ENCODE data around the gene CHCHD10. TPM values are rescaled to one million over a fixed set of nuclear protein-coding genes. Genes with fewer than 3 reads are reported as not detected.

Gene CHCHD10
- polyA plus RNA-seq, 1 experiment = 22.1 TPM

DNA sequence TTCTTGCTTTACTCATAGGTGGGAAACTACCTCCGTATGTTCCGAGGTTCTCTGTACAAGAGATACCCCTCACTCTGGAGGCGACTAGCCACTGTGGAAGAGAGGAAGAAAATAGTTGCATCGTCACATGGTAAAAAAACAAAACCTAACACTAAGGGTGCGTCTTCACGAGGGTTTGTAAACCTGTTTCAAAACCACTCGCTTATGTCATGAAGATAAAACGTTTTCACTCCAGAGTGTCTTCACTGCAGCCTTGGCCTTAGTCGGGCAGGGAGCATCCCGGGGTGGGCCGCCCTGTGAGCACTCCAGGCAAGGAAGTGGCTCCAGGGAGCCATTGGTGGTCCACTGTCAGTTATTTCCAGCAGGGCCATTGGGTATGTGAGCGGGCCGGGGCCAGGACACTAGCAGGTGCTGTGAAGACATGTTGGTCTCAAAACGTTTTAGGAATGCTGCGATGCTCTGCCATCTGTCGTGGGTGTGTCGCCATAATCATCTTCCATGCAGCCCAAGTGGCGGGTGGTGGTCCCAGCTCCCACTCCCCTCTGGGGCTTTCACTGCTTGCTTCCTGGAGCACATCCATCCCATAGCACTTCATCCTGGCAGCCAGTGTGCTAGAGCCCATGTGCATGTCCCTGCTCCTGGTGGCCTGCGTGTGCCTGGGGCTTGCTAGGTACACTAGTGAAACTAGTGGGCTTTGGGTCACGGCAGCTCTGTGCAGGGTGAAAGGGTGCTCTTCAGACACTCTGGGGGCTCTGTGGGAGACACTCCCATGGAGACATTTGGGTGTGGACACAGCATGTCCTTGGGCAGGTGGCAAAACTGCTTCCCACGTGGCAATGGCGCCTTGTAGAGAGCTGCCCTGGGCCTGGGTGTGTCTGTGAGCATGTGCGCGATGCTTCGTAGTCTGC, 24.2 kb upstream of the CHCHD10 start:
- TF ChIP-seq CTCF (IDR thresholded peaks at IDR 0.05; ENCODE audit: insufficient read depth, low read depth, low read length) = no peak
- CTCF ChIA-PET = interaction anchor here (0.8 to 1.4 kb wide), 2 partner anchors 21 to 24 kb away, joined by 3 to 4 read pairs; partner anchors contain the start of gene CHCHD10
- no peaks in the 10 kb centered on the region for H3K27me3 ChIP-seq (ENCODE audit: control insufficient read depth, insufficient read depth, low read length)
- no peak overlapping the region for H3K4me3 ChIP-seq (ENCODE audit: low read depth, low read length)
- peaks cover 6% of the 10 kb centered on the region for H3K36me3 ChIP-seq (ENCODE audit: control insufficient read depth, insufficient read depth, low read length)
- POLR2A ChIA-PET = no interaction called here
- DNase-seq (ENCODE audit: low read depth) = no peak

DNA sequence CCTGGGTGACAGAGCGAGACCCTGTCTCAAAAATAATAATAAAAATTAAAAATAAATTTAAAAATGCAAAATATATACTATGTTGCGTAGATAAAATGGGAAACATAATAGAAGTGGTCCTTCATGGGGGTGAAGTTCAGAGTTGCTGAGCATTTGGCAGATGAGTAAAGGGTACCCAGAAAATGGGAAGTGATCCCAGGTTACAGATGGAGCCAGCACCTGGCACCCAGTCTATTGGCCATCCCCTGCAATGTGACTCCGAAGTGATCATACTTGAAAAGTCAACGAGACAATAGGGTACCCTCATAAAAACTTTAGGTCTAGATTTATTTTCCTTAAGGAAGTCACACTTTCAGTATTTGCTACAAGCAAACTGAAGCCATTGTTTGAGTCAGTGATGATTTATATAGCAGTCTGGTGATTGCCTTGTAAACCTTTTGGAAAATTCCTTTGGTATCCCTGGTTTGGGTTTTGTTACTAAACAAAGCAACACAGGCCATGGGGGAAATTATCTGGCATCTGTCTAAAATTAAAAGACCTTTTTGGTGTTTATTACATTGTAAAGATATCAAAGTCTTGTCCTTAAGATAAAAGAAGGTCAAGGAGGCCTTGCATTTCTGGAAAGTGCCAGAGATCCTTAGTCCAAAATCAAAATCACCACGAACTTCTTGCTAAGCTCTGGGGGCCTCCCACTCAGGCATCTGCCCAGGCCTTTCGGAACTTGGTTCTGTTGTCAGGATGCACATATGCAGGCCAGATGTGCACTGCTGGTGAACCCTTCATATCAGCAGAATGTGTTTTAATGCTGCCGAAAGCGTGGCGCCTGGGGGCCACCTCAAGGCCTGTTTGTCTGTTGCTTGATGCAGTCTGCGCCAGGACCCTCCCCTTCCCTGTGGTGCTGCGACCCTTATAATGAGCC, 23.3 kb upstream of the CHCHD10 start:
- no peak overlapping the region for H3K4me3 ChIP-seq (ENCODE audit: low read depth, low read length)
- H3K36me3 ChIP-seq (ENCODE audit: control insufficient read depth, insufficient read depth, low read length) = peaks cover 6% of the 10 kb centered on the region
- TF ChIP-seq CTCF (IDR thresholded peaks at IDR 0.05; ENCODE audit: insufficient read depth, low read depth, low read length) = no peak
- DNase-seq (ENCODE audit: low read depth) = peak; percentile 86
- ChIA-PET POLR2A (interaction anchor here (0.6 kb wide), 1 partner anchor 67 kb away, joined by 4 read pairs; the partner anchor contains the start of gene SLC2A11), CTCF (interaction anchor here (1.4 kb wide), 1 partner anchor 23 kb away, joined by 3 read pairs; the partner anchor contains the start of gene CHCHD10)
- H3K27me3 ChIP-seq (ENCODE audit: control insufficient read depth, insufficient read depth, low read length) = no peaks in the 10 kb centered on the region

GRCh38 chr22:23789638-23790037, 21.9 kb upstream of the CHCHD10 start:
- H3K4me3 ChIP-seq (ENCODE audit: low read depth, low read length) = no peak overlapping the region
- no peaks in the 10 kb centered on the region for H3K27me3 ChIP-seq (ENCODE audit: control insufficient read depth, insufficient read depth, low read length)
- peak; percentile 24; the same call in 1 of the 2 replicates for TF ChIP-seq CTCF (IDR thresholded peaks at IDR 0.05; ENCODE audit: insufficient read depth, low read depth, low read length)
- ChIA-PET POLR2A (no interaction called here), CTCF (interaction anchor here (0.9 to 1.7 kb wide), 6 partner anchors 7 to 400 kb away, joined by 3 to 5 read pairs (median 4); no protein-coding TSS in a partner anchor)
- H3K36me3 ChIP-seq (ENCODE audit: control insufficient read depth, insufficient read depth, low read length) = peaks cover 6% of the 10 kb centered on the region
- DNase-seq (ENCODE audit: low read depth) = no peak

DNA sequence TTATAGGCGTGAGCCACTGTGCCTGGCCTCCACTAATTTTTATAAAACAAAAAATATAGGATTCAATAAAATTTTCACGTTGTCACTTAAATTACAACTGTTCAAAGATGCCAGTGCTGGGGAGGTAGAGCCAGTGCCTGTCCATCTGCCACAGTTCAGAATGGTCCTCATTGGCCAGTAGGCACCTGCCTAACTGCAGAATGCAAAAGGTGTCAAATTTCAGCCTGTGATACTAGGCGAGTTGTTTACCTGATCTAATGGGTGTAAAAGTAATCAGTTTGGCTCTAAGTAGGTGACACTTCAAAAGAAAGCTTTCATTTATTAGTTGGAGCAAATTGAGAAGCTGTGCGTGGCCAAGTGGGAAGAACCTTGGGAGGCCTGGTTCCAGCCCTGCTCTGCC, 21.3 kb upstream of the CHCHD10 start:
- TF ChIP-seq CTCF (IDR thresholded peaks at IDR 0.05; ENCODE audit: insufficient read depth, low read depth, low read length) = no peak
- ChIA-PET POLR2A (no interaction called here), CTCF (interaction anchor here (0.6 to 1.7 kb wide), 7 partner anchors 8 to 400 kb away, joined by 3 to 5 read pairs (median 4); no protein-coding TSS in a partner anchor)
- Histone ChIP-seq H3K27me3 (ENCODE audit: control insufficient read depth, insufficient read depth, low read length) (no peaks in the 10 kb centered on the region), H3K36me3 (ENCODE audit: control insufficient read depth, insufficient read depth, low read length) (peaks cover 6% of the 10 kb centered on the region), H3K4me3 (ENCODE audit: low read depth, low read length) (no peak overlapping the region)
- no peak for DNase-seq (ENCODE audit: low read depth)
